Keratinocyte (primary cell): ENCODE data around the gene SHISA9. TPM values are rescaled to one million over a fixed set of nuclear protein-coding genes. Genes with fewer than 3 reads are reported as not detected.

Experiments used
- DNase-seq: peaks from one replicate; pipeline ENCODE4 v3.0.0-alpha.2; 2011; ENCODE audit warnings: low read depth, missing footprints, low spot score
- FAIRE-seq: peaks from 2 replicates; lab custom pipeline; 2011; peaks lifted over from hg19 to GRCh38; lab: Jason Lieb, UNC
- H2AFZ ChIP-seq: 2 replicates; pipeline ENCODE4 v1.6.0; 2012; ENCODE audit warnings: low read length, control low read depth, inconsistent platforms; ENCODE audit not compliant: control insufficient read depth
- H3K27ac ChIP-seq: 2 replicates; pipeline ENCODE4 v1.5.1; 2011; ENCODE audit warnings: low read length; ENCODE audit not compliant: control insufficient read depth, insufficient read depth
- H3K27me3 ChIP-seq: 3 replicates; pipeline ENCODE4 v1.6.0; 2011; ENCODE audit warnings: low read length; ENCODE audit not compliant: control insufficient read depth, insufficient read depth; ENCODE audit errors: extremely low read depth
- H3K36me3 ChIP-seq, 2 experiments: 2 replicates in 1 of 2; 3 replicates in 1 of 2; pipeline ENCODE4 v1.5.1; 2011; ENCODE audit warnings: low read length in 2 of 2, mild to moderate bottlenecking in 1 of 2; ENCODE audit not compliant: control insufficient read depth in 2 of 2, insufficient read depth in 2 of 2; ENCODE audit errors: extremely low read depth in 1 of 2
- H3K4me1 ChIP-seq: 3 replicates; pipeline ENCODE4 v1.5.1; 2011; ENCODE audit warnings: low read length; ENCODE audit not compliant: control insufficient read depth, insufficient read depth; ENCODE audit errors: extremely low read depth
- H3K4me2 ChIP-seq: 3 replicates; pipeline ENCODE4 v1.6.0; 2011; ENCODE audit warnings: low read depth, low read length; ENCODE audit not compliant: control insufficient read depth, insufficient read depth; ENCODE audit errors: extremely low read depth
- H3K4me3 ChIP-seq, 3 experiments: fragments of 200-600 bp in 1 of 3; sonication (generic) in 1 of 3; 2 replicates in 2 of 3; 3 replicates in 1 of 3; pipeline ENCODE4 v1.5.1; 2011 to 2016; ENCODE audit warnings: low read length in 3 of 3, mild to moderate bottlenecking in 3 of 3, control low read depth in 2 of 3, inconsistent platforms in 1 of 3, low read depth in 1 of 3, mixed read lengths in 1 of 3, mixed run types in 1 of 3, moderate library complexity in 1 of 3; ENCODE audit not compliant: control insufficient read depth in 2 of 3, insufficient read depth in 2 of 3; ENCODE audit errors: extremely low read depth in 1 of 3
- H3K79me2 ChIP-seq: 2 replicates; pipeline ENCODE4 v1.6.0; 2012; ENCODE audit warnings: low read length; ENCODE audit not compliant: control insufficient read depth, insufficient read depth
- H3K9ac ChIP-seq: 3 replicates; pipeline ENCODE4 v1.6.0; 2011; ENCODE audit warnings: low read length; ENCODE audit not compliant: control insufficient read depth, insufficient read depth; ENCODE audit errors: extremely low read depth
- H3K9me1 ChIP-seq: 3 replicates; pipeline ENCODE4 v1.6.0; 2011; ENCODE audit warnings: low read length; ENCODE audit not compliant: control insufficient read depth, insufficient read depth; ENCODE audit errors: extremely low read depth
- H3K9me3 ChIP-seq: 2 replicates; pipeline ENCODE4 v1.5.1; 2012; ENCODE audit warnings: low read depth, low read length; ENCODE audit not compliant: control insufficient read depth
- H4K20me1 ChIP-seq: 3 replicates; pipeline ENCODE4 v1.6.0; 2011; ENCODE audit warnings: low read length; ENCODE audit not compliant: control insufficient read depth, insufficient read depth; ENCODE audit errors: extremely low read depth
- EZH2 ChIP-seq: IDR thresholded peaks from one replicate; pipeline ENCODE4 v1.6.1; 2012; ENCODE audit warnings: inconsistent platforms, mild to moderate bottlenecking, low read length, moderate library complexity
- dilution Hi-C: fragments of 300-500 bp; cut with MboI; formaldehyde crosslinking; loops from one replicate; pipeline ENCODE4 v1.7.0; 2020; ENCODE audit warnings: low sequenced_read_pairs; ENCODE audit not compliant: extremely low pct_ligation_motif_present
- polyA plus RNA-seq, 5 experiments: library from polyadenylated mRNA; depleted of rRNA in 3 of 5; stranded (reverse) in 3 of 5; stranded (forward) in 1 of 5; unstranded in 1 of 5; fragments of >200 nt; gene quantifications; 1 replicate in 1 of 5; 2 replicates in 3 of 5; 3 replicates in 1 of 5; pipeline versions ENCODE4 v1.2.1 to v1.2.3, GENCODE V29; 2011 to 2012; ENCODE audit warnings: missing spikeins in 2 of 5, low read depth in 1 of 5, low replicate concordance in 1 of 5
- TF ChIP-seq, protein P1 (sequence below), 3 experiments: IDR thresholded peaks in 1 of 3; conservative IDR thresholded peaks in 1 of 3; optimal IDR thresholded peaks in 1 of 3; 2 replicates in 2 of 3; 3 replicates in 1 of 3; pipeline versions ENCODE3 to v1.5.1; 2011; ENCODE audit warnings: low read length in 3 of 3, mild to moderate bottlenecking in 3 of 3, moderate library complexity in 2 of 3, control low read depth in 1 of 3, inconsistent platforms in 1 of 3; ENCODE audit not compliant: insufficient read depth in 2 of 3; ENCODE audit errors: extremely low read depth in 1 of 3

The SHISA9 gene
- polyA plus RNA-seq, 1 donor (not counting 4 experiments of a cell fraction or from before 2014, with no cell fraction given) = 0.28 TPM

DNA sequence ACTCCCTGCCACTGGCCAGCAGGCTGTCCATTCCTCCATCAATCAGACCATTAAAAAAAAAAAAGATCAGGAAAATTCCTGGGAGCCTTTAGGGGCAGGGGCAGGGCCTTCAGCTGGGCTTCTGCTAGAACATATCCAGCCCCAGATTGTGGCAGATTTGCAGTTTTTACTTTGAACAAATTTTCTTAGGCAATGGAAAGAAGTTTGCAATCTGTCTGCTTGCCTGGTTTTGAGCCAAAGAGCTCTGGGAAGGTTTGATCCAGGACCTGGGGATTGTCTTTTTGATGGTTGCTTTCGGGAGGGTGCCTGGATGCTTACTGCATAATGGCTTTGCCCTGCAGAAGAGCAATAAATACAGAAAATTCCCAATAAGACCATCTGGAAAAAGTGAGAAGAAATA, 145.9 kb downstream of the SHISA9 start:
- Histone ChIP-seq H4K20me1 (no peaks in the 10 kb centered on the region), H3K27me3 (no peaks in the 10 kb centered on the region), H3K27ac (no peak overlapping the region), H3K79me2 (no peaks in the 10 kb centered on the region), H2AFZ (no peak overlapping the region), H3K4me2 (no peak overlapping the region), H3K36me3 (no peaks in the 10 kb centered on the region), H3K9me1 (no peaks in the 10 kb centered on the region), H3K9ac (no peak overlapping the region), H3K4me3 (no peak overlapping the region), H3K9me3 (peaks cover 2% of the 10 kb centered on the region), H3K4me1 (no peaks in the 10 kb centered on the region)
- FAIRE-seq = no peak
- DNase-seq = no peak
- TF ChIP-seq EZH2 = no peak
- TF ChIP-seq, protein P1, sequence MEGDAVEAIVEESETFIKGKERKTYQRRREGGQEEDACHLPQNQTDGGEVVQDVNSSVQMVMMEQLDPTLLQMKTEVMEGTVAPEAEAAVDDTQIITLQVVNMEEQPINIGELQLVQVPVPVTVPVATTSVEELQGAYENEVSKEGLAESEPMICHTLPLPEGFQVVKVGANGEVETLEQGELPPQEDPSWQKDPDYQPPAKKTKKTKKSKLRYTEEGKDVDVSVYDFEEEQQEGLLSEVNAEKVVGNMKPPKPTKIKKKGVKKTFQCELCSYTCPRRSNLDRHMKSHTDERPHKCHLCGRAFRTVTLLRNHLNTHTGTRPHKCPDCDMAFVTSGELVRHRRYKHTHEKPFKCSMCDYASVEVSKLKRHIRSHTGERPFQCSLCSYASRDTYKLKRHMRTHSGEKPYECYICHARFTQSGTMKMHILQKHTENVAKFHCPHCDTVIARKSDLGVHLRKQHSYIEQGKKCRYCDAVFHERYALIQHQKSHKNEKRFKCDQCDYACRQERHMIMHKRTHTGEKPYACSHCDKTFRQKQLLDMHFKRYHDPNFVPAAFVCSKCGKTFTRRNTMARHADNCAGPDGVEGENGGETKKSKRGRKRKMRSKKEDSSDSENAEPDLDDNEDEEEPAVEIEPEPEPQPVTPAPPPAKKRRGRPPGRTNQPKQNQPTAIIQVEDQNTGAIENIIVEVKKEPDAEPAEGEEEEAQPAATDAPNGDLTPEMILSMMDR (optimal IDR thresholded peaks at IDR 0.05 in 1 of 3, IDR thresholded peaks at IDR 0.05 in 1 of 3, conservative IDR thresholded peaks at IDR 0.05 in 1 of 3; ENCODE audit: extremely low read depth in 1 of 3, insufficient read depth in 2 of 3, low read length in 3 of 3) = no peak
- dilution Hi-C loops = no loop called here

DNA sequence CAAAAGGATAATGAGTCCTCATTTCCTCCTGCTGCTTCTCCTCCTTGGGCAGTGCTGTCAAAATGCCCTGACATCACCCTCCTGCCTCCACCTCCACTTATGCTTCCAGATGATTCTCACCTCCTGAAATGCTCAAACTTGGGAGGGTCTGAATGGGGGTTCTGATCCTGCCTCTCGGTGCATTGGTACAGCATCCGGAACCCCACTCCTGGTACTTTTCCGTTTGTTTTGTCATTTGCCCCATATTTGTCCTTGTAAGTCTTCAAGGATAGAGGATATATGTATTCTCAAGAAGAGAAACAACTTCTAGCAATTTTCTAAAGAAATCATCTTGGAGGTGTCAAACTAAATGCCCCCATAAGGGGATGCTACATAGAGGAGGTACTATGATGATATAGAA, 148.3 kb downstream of the SHISA9 start:
- FAIRE-seq = no peak
- H2AFZ ChIP-seq = no peak overlapping the region

More for the DNA sequence above, 148.3 kb downstream of the SHISA9 start:
- Histone ChIP-seq H3K4me2 (no peak overlapping the region), H3K9me1 (no peaks in the 10 kb centered on the region), H3K9me3 (peaks cover 2% of the 10 kb centered on the region), H4K20me1 (no peaks in the 10 kb centered on the region), H3K36me3 (no peaks in the 10 kb centered on the region), H3K27ac (no peak overlapping the region), H3K79me2 (no peaks in the 10 kb centered on the region), H3K4me1 (no peaks in the 10 kb centered on the region), H3K4me3 (no peak overlapping the region), H3K27me3 (no peaks in the 10 kb centered on the region), H3K9ac (no peak overlapping the region)
- no peak for TF ChIP-seq EZH2
- TF ChIP-seq, protein P1 (optimal IDR thresholded peaks at IDR 0.05 in 1 of 3, IDR thresholded peaks at IDR 0.05 in 1 of 3, conservative IDR thresholded peaks at IDR 0.05 in 1 of 3; ENCODE audit: extremely low read depth in 1 of 3, insufficient read depth in 2 of 3, low read length in 3 of 3) = no peak
- DNase-seq = no peak
- dilution Hi-C loops = no loop called here
